ENCODE measurements around the gene OGFOD3.

DNA sequence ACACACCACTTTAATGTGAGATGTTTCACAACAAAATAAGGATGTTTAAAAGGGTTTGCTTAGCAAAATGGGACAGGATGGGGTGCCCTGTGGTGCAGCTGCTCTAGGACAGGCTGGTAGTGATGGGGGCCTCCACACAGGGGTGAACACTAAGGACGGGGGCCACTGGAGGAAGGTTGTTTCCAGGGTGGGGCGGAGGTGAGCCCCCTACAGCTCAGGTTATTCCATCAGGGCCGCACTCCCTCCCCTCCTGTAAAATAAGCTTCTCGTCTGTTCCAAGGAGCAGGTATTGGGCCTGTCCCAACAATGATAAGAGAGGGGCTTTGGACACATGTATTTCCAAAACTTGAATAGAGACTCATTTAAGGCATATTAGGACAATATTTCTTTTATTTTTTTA is 2.1 kb downstream of the OGFOD3 start:
- TF ChIP-seq POLR2AphosphoS5 (IDR thresholded peaks at IDR 0.05) = no peak
- TF ChIP-seq POLR2A (IDR thresholded peaks at IDR 0.05) = no peak
- TF ChIP-seq, protein P1, sequence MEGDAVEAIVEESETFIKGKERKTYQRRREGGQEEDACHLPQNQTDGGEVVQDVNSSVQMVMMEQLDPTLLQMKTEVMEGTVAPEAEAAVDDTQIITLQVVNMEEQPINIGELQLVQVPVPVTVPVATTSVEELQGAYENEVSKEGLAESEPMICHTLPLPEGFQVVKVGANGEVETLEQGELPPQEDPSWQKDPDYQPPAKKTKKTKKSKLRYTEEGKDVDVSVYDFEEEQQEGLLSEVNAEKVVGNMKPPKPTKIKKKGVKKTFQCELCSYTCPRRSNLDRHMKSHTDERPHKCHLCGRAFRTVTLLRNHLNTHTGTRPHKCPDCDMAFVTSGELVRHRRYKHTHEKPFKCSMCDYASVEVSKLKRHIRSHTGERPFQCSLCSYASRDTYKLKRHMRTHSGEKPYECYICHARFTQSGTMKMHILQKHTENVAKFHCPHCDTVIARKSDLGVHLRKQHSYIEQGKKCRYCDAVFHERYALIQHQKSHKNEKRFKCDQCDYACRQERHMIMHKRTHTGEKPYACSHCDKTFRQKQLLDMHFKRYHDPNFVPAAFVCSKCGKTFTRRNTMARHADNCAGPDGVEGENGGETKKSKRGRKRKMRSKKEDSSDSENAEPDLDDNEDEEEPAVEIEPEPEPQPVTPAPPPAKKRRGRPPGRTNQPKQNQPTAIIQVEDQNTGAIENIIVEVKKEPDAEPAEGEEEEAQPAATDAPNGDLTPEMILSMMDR (IDR thresholded peaks at IDR 0.05) = no peak
- TF ChIP-seq EP300 (IDR thresholded peaks at IDR 0.05) = no peak
